ENCODE measurements around the gene TRIM37. TPM values are rescaled to one million over a fixed set of nuclear protein-coding genes. Genes with fewer than 3 reads are reported as not detected.
"Not testable (repeated sequence)": the region's sequence is repeated elsewhere in the genome, so short reads cannot be mapped to it uniquely, and the experiment has no call there.

The TRIM37 gene
- total RNA-seq, 1 experiment from 2014 or later: 62.3 TPM

GRCh38 chr17:59141860-59142259 is 35.2 kb upstream of the TRIM37 start:
- ATAC-seq: no peak
- POLR2A ChIA-PET: no interaction called here

DNA sequence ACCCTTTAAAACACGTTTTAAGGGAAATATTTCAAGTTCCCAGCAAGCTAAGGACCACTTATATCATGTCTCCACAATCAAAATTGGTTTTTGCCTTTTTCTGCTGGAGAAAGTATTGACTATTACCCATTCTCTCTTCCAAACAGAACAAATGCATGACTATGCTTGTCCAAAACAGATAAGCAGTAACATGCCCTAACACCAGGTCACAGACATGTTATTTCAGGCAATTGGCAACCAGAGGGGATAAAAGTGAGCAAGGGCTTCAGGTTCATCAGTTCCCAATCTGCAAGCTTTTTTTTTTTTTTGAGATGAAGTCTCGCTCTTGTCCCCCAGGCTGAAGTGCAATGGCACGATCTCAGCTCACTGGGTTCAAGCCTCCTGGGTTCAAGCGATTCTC is 33.3 kb upstream of the TRIM37 start:
- no peak overlapping the region for H3K4me3 Mint-ChIP-seq
- no peaks in the 10 kb centered on the region for H3K27me3 Mint-ChIP-seq (ENCODE audit: low read depth)
- DNase-seq (ENCODE audit: low spot score): no peak
- no peak for ATAC-seq
- H3K36me3 Mint-ChIP-seq: no peaks in the 10 kb centered on the region; the same call in 1 of the 2 replicates
- peak overlapping the region; percentile 47; the same call in 1 of the 2 replicates for H3K27ac Mint-ChIP-seq
- ChIA-PET CTCF (no interaction called here), POLR2A (no interaction called here)
- no peaks in the 10 kb centered on the region for H3K9me3 Mint-ChIP-seq
- 0 out of 2 replicates have a peak, but pooled peaks cover 3% of the 10 kb centered on the region for H3K4me1 Mint-ChIP-seq
- TF ChIP-seq SMAD4 (CRISPR knock-in tag; IDR thresholded peaks at IDR 0.05) (no peak), SP1 (CRISPR knock-in tag; conservative IDR thresholded peaks at IDR 0.05) (no peak), ESRRA (CRISPR knock-in tag; IDR thresholded peaks at IDR 0.05; ENCODE audit: borderline replicate concordance) (no peak), OVOL2 (CRISPR knock-in tag; IDR thresholded peaks at IDR 0.05; ENCODE audit: borderline replicate concordance) (no peak), RELA (CRISPR knock-in tag; IDR thresholded peaks at IDR 0.05; ENCODE audit: borderline replicate concordance) (no peak), SOX15 (CRISPR knock-in tag; IDR thresholded peaks at IDR 0.05) (no peak), PRRX2 (CRISPR knock-in tag; IDR thresholded peaks at IDR 0.05) (no peak), ZNF317 (CRISPR knock-in tag; IDR thresholded peaks at IDR 0.05; ENCODE audit: borderline replicate concordance, low read depth) (no peak), CTCF (IDR thresholded peaks at IDR 0.05) (no peak), FOXP4 (CRISPR knock-in tag; IDR thresholded peaks at IDR 0.05) (no peak), E2F4 (CRISPR knock-in tag; IDR thresholded peaks at IDR 0.05; ENCODE audit: borderline replicate concordance, low read depth) (no peak), ETV6 (CRISPR knock-in tag; IDR thresholded peaks at IDR 0.05) (no peak), TP53 (CRISPR knock-in tag; IDR thresholded peaks at IDR 0.05) (no peak)
- TF ChIP-seq, protein P1, sequence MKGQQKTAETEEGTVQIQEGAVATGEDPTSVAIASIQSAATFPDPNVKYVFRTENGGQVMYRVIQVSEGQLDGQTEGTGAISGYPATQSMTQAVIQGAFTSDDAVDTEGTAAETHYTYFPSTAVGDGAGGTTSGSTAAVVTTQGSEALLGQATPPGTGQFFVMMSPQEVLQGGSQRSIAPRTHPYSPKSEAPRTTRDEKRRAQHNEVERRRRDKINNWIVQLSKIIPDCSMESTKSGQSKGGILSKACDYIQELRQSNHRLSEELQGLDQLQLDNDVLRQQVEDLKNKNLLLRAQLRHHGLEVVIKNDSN (CRISPR knock-in tag; IDR thresholded peaks at IDR 0.05): no peak

More at GRCh38 chr17:59141860-59142259, 35.2 kb upstream of the TRIM37 start:
- H3K9me3 Mint-ChIP-seq: no peaks in the 10 kb centered on the region
- CTCF ChIA-PET: no interaction called here
- no peak overlapping the region for H3K4me3 Mint-ChIP-seq
- no peak for DNase-seq (ENCODE audit: low spot score)
- no peak overlapping the region for H3K27ac Mint-ChIP-seq
- TF ChIP-seq ZNF396 (CRISPR knock-in tag; IDR thresholded peaks at IDR 0.05; ENCODE audit: borderline replicate concordance): no peak
- no peak for TF ChIP-seq RORB (CRISPR knock-in tag; IDR thresholded peaks at IDR 0.05)
- no peak for TF ChIP-seq ZNF425 (CRISPR knock-in tag; conservative IDR thresholded peaks at IDR 0.05)
- no peak for TF ChIP-seq CBFB (CRISPR knock-in tag; IDR thresholded peaks at IDR 0.05; ENCODE audit: low read depth)
- no peak for TF ChIP-seq ZNF671 (CRISPR knock-in tag; IDR thresholded peaks at IDR 0.05)
- no peak for TF ChIP-seq TEAD4 (CRISPR knock-in tag; IDR thresholded peaks at IDR 0.05)
- no peak for TF ChIP-seq SP1 (CRISPR knock-in tag; conservative IDR thresholded peaks at IDR 0.05)
- TF ChIP-seq ZNF317 (CRISPR knock-in tag; IDR thresholded peaks at IDR 0.05; ENCODE audit: borderline replicate concordance, low read depth): no peak
- TF ChIP-seq, protein P2, sequence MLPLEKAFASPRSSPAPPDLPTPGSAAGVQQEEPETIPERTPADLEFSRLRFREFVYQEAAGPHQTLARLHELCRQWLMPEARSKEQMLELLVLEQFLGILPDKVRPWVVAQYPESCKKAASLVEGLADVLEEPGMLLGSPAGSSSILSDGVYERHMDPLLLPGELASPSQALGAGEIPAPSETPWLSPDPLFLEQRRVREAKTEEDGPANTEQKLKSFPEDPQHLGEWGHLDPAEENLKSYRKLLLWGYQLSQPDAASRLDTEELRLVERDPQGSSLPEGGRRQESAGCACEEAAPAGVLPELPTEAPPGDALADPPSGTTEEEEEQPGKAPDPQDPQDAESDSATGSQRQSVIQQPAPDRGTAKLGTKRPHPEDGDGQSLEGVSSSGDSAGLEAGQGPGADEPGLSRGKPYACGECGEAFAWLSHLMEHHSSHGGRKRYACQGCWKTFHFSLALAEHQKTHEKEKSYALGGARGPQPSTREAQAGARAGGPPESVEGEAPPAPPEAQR (CRISPR knock-in tag; IDR thresholded peaks at IDR 0.05): no peak
- 0 out of 2 replicates have a peak, but pooled peaks cover 3% of the 10 kb centered on the region for H3K4me1 Mint-ChIP-seq
- no peaks in the 10 kb centered on the region for H3K27me3 Mint-ChIP-seq (ENCODE audit: low read depth)
- peaks cover 6% of the 10 kb centered on the region; the same call in 1 of the 2 replicates for H3K36me3 Mint-ChIP-seq

GRCh38 chr17:59138339-59138738 is 31.7 kb upstream of the TRIM37 start:
- POLR2A ChIA-PET; H3K4me1 Mint-ChIP-seq; CTCF ChIA-PET; H3K36me3 Mint-ChIP-seq; H3K27me3 Mint-ChIP-seq (ENCODE audit: low read depth); H3K9me3 Mint-ChIP-seq; ATAC-seq; DNase-seq (ENCODE audit: low spot score); H3K27ac Mint-ChIP-seq; H3K4me3 Mint-ChIP-seq: not testable (repeated sequence)

Measured in WTC11 (cell line).